ENCODE measurements around the gene OR4M1.
"Not testable (repeated sequence)": the region's sequence is repeated elsewhere in the genome, so short reads cannot be mapped to it uniquely, and the experiment has no call there.

The OR4M1 gene

DNA sequence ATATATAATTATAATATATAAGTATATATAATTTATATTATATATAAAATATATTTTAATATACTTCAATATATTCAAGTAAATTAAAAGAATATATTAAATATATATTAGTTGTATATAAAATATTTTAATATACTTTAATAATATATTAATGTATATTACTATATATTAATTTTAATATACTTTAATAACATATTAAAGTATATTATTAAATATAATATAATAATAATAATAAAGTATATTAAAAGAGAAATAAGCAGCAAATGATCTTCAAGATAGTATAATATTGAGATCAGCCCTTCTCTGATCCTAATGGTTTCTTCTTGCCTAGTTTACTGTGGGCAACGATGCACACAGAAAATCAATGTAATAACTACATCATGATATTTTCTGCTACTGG is 2.3 kb downstream of the OR4M1 start:
- ChIA-PET CTCF (no interaction called here), POLR2A (no interaction called here)
- no peak for DNase-seq (ENCODE audit: extremely low spot score)
- no peak for TF ChIP-seq CTCF (IDR thresholded peaks at IDR 0.05; ENCODE audit: control extremely low read depth, extremely low read depth, low read depth, missing control alignments)

DNA sequence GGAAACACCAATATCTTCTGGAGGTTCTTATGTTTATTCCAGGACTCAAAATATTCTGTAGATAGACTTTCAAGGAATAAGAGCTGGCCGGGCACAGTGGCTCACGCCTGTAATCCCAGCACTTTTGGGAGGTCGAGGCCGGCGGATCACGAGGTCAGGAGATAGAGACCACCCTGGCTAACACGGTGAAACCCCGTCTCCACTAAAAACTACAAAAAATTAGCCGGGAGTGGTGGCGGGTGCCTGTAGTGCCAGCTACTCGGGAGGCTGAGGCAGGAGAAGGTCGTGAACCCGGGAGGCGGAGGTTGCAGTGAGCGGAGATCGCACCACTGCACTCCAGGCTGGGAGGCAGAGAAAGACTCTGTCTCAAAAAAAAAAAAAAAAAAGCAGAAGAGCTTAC is 12.5 kb downstream of the OR4M1 start:
- CTCF ChIA-PET; POLR2A ChIA-PET; DNase-seq (ENCODE audit: extremely low spot score): not testable (repeated sequence)

DNA sequence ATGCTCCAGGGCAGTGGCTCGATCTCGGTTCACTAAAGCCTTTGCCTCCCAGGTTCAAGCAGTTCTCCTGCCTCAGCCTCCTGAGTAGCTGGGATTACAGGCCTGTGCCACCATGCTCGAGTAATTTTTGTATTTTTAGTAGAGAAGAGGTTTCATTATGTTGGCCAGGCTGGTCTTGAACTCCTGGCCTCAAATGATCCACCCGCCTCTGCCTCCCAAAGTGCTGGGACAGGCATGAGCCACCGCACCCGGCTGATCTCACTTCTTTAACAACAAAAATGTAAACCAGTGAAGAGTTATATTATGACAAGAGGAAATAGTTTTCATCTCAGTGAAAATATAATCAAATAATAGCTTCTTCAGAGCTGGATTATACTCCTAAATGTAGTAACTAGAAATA is 14.0 kb downstream of the OR4M1 start:
- POLR2A ChIA-PET; DNase-seq (ENCODE audit: extremely low spot score); CTCF ChIA-PET: not testable (repeated sequence)

DNA sequence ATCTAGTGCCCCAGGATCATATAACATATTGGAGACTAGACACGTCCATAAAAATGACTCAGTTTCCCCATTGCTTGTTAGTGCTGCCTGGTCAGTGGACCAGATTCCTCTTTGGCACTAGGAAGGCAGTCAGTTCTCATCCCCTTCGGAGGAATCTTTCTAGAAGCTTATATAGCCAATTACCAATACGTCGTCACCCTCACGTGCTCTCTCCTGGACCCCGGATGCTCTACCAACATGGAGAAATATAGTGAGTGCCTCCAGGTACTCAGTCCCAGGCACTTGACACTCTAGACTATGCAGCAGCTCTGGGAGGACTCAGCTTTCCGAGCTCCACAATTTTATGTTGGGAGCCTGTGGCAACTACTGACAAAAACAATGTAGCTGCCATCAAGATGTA is 14.8 kb downstream of the OR4M1 start:
- POLR2A ChIA-PET; DNase-seq (ENCODE audit: extremely low spot score); CTCF ChIA-PET: not testable (repeated sequence)

- CTCF ChIA-PET; POLR2A ChIA-PET; DNase-seq (ENCODE audit: extremely low spot score): not testable (repeated sequence)
Measured at GRCh38 chr14:19796520-19797108, 23.3 kb downstream of the OR4M1 start.

DNA sequence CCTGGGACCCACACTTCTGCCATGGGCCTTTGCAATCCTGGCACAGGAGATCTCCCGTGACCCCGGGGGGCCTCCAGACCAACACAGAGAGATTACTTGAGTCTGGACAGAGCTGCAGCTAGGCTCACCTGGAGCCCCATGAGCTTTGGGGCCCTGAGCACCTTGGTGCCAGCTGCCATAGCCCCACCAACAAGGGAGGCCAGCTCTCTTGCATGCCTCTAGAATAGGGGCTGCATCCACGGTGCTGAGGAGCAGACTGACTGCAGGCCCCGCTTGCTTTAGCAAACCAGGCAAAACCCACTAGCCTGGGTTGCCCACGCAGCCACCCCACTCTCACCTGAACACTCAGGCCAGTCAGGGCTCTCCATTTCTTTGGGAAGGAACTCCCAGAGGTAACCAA is 26.6 kb downstream of the OR4M1 start:
- POLR2A ChIA-PET = no interaction called here
- no peak for TF ChIP-seq CTCF (IDR thresholded peaks at IDR 0.05; ENCODE audit: control extremely low read depth, extremely low read depth, low read depth, missing control alignments)
- CTCF ChIA-PET = no interaction called here
- no peak for DNase-seq (ENCODE audit: extremely low spot score)

DNA sequence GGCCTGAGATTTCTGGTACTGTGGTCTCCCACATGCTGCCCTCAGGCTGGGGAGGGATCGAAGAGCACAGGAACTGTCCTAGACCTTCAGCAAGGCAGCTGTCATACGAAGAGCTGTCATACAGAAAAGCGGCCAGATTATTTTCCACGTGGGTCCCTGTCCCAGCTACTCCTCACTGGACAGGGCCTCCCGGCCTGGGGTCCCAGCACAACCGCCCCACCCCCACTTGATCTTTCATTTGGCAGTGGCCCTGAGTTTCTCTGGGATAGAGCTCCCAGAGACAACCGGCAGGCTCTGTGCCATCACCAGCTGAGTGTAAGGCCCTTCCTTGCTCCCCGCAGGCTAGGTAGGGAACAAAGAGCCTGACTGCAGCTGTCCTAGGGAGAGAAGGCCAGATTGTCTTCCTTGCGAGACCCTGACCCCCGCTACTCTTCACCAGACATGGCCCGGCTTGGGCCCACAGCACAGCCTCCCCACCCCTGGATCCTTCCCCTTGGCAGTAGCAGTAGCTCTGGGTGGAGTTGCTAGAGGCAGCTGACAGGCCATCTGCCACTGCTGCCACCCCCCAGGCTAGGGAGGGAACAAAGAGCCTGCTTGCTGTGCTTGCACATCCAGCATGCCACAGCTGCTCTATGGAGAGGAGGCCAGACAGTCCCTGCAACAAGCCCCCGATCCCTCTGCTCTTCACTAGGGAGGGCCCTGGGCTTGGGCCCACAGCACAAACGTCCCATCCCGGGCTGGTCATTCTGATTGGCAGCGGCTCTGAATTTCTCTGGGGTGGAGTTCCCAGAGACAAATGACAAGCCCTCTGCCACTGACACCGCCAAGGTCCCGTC is 27.2 kb downstream of the OR4M1 start:
- CTCF ChIA-PET = no interaction called here
- POLR2A ChIA-PET = no interaction called here
- DNase-seq (ENCODE audit: extremely low spot score) = no peak
- TF ChIP-seq CTCF (IDR thresholded peaks at IDR 0.05; ENCODE audit: control extremely low read depth, extremely low read depth, low read depth, missing control alignments) = no peak

DNA sequence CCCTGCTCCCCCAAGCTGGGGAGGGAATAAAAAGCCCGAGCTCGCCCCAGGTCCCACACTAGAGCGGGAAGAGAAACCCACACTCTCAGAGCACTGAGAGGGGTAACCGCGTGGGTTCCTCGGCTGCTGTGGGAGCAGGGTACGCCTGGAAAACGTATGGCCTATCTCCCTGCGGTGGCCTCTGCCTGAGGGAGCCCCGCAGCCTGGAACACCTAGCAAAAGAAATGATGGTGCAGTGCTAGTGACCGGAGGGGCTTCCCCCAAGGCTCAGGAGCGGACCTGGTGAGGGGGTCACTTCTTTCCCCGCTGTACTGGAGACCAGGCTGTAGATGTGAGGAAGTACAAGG is 27.8 kb downstream of the OR4M1 start:
- POLR2A ChIA-PET = no interaction called here
- no peak for DNase-seq (ENCODE audit: extremely low spot score)
- no peak for TF ChIP-seq CTCF (IDR thresholded peaks at IDR 0.05; ENCODE audit: control extremely low read depth, extremely low read depth, low read depth, missing control alignments)

GRCh38 chr14:19803470-19803869 is 30.2 kb downstream of the OR4M1 start, which contains the start of gene OR4N2:
Gene OR4N2 (plus strand): TSS chr14:19803770. CDS start chr14:19827449, 23,679 bp downstream.
- POLR2A ChIA-PET; CTCF ChIA-PET; DNase-seq (ENCODE audit: extremely low spot score): not testable (repeated sequence)

More for the DNA sequence above, 27.8 kb downstream of the OR4M1 start:
- CTCF ChIA-PET = no interaction called here

DNA sequence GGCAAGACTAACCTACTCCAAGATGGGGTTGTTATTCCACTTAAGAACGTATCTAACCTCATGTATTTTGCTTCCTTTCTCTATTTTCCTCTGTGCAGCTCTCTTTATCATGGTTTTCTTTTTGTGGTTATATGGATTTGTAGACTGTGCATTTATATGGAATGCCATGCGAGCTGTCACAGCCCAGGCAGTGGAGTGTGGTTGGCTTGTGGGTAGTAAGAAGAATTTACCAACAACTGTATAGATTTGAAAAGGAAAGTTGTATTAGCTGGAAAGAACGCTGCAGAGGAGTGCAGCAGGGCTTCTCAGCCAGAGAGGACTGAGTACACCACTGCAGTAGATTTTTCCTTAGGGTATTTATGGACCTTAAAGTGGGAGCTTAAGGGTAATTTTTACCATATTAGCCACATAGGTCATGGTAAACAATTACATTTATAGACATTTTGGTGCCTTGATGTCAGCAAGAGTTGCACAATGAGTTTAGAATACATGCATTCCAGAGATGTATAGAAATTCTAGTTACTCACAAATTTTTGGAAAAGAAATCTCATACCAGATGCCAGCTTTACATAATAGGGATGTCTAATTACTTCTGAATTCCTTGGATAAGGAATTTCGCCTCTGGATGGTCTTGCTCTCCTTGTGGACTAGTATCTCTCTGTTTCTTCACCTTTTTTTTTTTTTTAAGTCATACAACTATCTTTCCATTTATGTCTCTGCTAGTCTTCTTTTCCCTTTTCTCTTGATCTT is 40.0 kb downstream of the OR4M1 start:
- CTCF ChIA-PET; DNase-seq (ENCODE audit: extremely low spot score); POLR2A ChIA-PET: not testable (repeated sequence)

DNA sequence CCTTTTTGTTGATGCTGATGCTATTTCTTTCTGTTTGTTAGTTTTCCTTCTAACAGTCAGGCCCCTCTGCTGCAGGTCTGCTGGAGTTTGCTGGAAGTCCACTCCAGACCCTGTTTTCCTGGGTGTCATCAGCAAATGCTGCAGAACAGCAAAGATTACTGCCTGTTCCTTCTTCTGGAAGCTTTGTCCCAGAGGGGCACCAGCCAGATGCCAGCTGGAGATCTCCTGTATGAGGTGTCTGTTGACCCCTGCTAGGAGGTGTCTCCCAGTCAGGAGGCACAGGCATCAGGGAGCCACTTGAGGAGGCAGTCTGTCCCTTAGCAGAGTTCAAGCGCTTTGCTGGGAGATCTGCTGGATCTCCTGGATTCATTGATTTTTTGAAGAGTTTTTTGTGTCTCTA is 46.6 kb downstream of the OR4M1 start:
- POLR2A ChIA-PET; DNase-seq (ENCODE audit: extremely low spot score); CTCF ChIA-PET: not testable (repeated sequence)

GRCh38 chr14:19821016-19821415 is 47.7 kb downstream of the OR4M1 start:
- CTCF ChIA-PET; POLR2A ChIA-PET; DNase-seq (ENCODE audit: extremely low spot score): not testable (repeated sequence)
